ENCODE results near the gene SERPINA4.
"Not testable (repeated sequence)": the region's sequence is repeated elsewhere in the genome, so short reads cannot be mapped to it uniquely, and the experiment has no call there.

SERPINA4 gene

DNA sequence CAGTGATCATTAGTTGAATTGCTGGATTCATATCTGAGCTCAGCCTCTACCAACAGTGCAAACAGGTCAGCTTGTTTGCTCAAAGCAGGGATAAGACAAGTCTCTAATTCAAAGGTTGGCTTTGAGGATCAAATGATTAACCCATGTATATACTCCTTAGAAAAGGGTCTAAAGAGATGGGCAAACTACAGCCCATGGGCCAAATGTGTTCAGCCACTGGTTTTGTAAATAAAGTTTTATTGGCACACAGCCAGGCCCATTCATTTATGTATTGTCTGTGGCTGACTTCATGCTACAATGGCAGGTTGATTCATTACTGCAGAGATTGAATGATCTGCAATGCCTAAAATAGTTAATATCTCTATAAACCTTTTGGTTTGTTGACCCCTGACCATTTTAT is 3.1 kb downstream of the SERPINA4 start:
- in situ Hi-C loops (cut with MboI; ENCODE audit: low sequenced_read_pairs): no loop called here

DNA sequence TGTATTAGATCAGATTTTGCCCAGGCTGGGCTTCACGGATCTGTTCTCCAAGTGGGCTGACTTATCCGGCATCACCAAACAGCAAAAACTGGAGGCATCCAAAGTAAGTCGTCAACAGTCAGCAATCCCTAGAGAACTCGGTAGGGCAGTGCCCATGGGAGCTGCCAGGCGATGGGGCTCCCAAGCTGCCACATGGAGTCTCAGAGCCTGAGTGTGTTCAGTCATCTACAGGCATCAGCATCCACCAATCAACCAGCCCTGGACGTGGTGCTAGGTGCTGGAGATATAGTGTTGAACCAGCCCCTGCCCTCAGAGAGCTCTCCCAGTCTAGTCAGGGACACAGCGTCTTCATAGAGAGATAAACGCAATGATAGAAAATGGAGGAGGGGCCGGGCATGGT is 6.9 kb downstream of the SERPINA4 start:
- in situ Hi-C loops (cut with MboI; ENCODE audit: low sequenced_read_pairs): no loop called here

DNA sequence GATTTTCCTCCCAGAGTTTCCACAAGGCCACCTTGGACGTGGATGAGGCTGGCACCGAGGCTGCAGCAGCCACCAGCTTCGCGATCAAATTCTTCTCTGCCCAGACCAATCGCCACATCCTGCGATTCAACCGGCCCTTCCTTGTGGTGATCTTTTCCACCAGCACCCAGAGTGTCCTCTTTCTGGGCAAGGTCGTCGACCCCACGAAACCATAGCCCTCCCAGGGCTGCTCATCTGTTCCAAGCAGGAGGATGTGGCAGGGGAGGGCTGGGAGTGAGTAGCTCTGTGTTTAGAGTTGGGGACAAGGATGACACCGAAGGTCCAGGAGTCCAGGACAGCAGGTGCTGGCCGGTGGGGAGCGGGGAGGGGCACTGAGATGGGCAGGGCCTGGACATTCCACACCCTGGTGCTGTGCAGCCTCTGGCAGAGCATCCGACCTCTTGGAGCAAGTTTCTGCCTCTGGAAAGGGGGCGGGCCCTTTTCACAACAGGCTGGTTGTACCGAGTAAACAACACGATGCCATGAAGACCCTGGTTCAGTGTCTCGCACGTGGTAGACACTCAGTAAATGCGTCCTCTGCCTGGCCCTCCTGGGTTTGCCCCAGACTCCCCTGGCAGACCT is 8.2 kb downstream of the SERPINA4 start:
- in situ Hi-C loops (cut with MboI; ENCODE audit: low sequenced_read_pairs): no loop called here

DNA sequence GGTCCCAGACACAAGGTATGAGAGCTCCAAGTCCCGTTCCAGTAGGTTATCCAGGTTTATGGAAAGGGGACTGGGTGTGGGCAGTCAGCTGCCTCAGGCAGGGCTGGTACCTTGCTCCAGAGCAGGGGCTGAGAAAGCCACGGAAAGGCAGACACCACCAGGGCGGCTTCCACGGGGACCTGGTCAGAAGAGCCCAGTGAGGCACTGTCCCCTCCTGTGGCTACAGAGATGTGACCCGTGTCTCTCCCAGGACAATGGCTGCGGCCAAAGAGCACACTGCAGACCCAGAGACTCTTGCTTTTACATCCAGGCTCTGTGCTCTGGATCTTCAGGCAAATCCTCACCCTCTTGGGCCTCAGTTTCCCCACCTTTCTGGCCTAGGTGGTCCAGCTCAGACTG is 8.8 kb downstream of the SERPINA4 start:
- in situ Hi-C loops (cut with MboI; ENCODE audit: low sequenced_read_pairs): no loop called here

DNA sequence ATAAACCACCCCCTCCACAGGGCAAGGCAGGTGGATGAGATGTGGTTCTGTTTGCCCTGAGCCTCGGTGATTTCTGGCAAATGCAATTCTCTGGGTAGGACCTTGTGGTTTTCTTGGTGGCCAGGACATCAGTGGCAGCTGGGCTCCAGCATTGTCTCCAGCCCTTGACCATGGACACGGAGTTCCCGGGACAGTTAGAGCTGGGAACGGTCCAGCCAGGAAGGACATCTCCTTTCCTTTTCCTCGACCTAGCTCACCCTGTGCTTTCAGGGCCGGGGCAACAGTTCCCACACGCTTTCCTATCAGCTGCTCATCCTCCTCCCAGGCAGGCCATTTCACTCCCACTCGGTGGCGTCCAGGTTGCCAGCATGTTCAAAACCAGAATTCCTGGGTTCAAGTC is 9.2 kb downstream of the SERPINA4 start:
- in situ Hi-C loops (cut with MboI; ENCODE audit: low sequenced_read_pairs): no loop called here

DNA sequence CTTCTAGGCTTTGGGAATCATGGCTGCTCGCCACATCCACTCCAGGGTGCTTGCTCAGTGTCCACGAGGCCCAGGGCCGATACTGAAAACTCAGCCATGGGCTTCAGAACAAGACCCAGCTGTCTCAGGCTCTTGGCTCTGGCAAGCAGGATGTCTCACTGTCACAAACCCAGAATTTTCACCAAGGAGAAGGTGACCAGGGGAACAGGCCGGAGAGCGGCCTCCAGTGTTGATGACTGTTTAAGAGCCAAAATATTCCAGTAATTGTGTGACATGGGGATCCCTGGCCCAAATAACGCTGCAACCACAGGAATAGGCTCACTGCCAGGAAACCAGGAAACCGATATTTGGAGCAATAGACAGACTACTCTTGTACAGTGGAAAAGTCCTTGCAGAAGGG is 10.2 kb downstream of the SERPINA4 start:
- in situ Hi-C loops (cut with MboI; ENCODE audit: low sequenced_read_pairs): no loop called here

- in situ Hi-C loops (cut with MboI; ENCODE audit: low sequenced_read_pairs): no loop called here
Measured at GRCh38 chr14:94571950-94572349, 10.7 kb downstream of the SERPINA4 start.

DNA sequence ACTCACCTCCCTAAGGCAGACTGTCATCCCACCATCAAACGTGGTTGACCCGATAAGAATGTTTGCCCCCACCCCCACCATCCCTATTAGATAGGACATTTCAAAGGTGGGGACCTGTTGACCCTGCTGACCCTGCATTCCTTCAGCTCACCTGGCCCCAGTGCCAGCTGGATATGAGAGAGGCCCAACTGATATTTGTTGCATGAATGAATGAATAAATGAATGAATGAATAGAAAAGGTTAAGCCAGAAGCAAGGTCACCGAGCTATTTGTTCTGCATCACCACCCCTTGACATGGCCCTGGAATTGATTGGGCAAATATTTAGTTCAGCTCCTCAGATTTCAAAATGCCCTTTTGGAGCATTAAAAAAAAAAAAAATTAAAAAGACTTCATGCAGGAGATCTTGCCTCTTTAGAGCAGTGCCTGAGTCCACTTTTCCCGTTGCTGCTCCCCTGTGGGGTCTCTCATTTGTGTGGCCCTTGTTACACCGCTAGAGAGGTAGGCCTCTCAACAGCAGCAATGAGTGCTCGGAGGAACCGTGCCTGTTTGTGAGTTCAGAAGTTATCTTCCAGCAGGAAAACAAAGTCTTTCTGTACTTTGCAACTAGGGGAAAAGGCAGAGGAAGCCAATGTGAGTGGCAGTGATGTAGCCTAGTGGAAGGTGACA is 11.5 kb downstream of the SERPINA4 start:
- in situ Hi-C loops (cut with MboI; ENCODE audit: low sequenced_read_pairs): no loop called here

DNA sequence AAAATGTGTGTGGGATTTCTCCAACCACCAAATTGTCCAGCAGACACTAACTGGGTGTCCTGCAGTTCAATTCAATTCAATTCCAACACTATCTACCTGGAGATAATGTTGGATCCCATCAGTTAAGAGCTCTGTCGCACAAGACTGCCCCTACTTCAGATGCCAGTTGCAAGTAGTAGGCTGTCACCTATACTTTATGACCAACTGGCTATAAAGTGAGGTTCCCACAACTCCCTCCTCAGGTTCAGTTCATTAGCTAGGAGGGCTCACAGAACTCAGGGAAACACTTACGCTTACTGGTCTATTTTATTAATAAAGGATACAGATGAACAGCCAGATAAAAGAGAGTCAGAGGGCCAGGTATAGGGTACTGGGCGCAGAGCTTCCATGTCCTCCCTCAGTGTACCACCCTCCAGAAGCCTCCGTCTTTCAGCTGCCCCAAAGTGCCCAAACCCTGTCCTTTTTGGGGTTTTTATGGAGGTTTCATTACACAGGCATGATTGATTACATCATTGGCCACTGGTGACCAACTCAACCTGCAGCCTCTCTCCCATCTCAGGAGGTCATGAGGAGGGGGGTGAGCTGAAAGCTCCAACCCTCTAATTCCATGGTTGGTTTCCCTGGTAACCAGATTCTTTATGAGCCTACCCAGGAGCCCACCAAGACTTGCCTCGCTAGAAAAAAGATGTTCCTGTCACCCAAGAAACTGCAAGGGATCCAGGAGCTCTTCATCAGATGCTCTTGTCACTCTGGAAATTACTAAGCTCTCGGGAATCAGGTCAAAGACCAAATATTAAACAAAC is 12.4 kb downstream of the SERPINA4 start:
- in situ Hi-C loops (cut with MboI; ENCODE audit: low sequenced_read_pairs): no loop called here

GRCh38 chr14:94574336-94574735 is 13.1 kb downstream of the SERPINA4 start:
- in situ Hi-C loops (cut with MboI; ENCODE audit: low sequenced_read_pairs): no loop called here

- in situ Hi-C loops (cut with MboI; ENCODE audit: low sequenced_read_pairs): no loop called here
Measured at GRCh38 chr14:94575730-94576585, 14.7 kb downstream of the SERPINA4 start.

DNA sequence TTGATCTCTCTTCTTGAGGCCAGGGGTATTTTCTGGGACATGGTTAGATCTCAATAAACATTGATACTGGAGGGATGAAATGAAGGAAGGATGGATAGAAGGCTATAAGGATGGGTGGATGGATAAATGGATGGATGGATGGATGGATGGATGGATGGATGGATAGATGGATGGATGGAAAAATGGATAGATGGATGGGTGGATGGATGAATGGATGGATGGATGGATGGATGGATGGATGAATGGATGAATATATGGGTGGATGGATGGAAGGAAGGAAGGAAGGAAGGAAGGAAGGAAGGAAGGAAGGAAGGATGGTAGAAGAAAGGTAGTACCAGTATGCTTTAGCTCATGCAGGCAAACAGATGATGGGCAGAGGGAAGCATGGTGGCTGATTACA is 16.2 kb downstream of the SERPINA4 start:
- in situ Hi-C loops (cut with MboI; ENCODE audit: low sequenced_read_pairs): not testable (repeated sequence)

GRCh38 chr14:94578712-94579111 is 17.5 kb downstream of the SERPINA4 start:
- in situ Hi-C loops (cut with MboI; ENCODE audit: low sequenced_read_pairs): no loop called here

DNA sequence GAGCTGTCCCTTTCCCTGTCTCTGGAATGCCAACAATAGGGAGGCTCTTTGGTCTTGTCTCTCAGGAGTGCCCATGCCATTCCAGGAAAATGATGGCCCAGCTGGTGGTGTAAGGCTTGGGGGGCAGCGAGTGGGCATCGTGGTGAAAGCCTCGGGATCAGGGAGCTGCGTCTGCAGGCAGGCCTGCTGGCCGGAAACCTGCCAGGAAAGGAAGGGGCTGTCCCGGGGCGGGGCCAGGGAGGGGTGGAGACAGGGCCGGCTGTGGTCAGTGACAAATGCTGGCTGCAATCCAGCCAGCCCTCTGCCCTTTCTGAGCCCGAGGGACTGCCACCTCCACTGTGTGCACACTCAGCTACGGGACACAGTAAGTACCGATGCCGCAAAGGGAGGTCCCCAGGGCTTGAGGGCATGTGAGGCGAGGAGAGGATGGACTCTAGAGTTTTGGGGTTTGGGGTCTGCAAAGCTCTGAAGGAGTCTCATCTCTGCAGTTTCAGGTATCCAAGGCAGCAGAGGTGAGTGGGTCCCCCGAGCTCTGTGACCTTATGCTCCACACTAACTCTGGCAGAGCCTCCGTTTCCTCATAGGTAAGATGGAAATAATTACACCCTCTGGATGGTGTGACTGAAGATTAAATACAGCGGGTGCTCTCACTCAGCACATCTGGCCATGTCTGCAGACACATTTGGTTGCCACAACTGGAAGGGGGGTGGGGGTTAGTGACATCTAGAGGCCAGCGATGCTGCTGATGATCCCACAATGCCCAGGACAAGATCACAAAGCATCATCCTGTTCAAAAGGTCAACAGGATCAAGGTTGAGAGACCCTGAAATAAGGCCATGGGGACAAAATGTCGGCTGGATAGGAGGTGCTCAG is 20.1 kb downstream of the SERPINA4 start, which contains the start of gene SERPINA5:
TSS of gene SERPINA5 (plus strand) at position 300 of the 873 bp plus-strand sequence. CDS start 5,937 bp downstream, outside the sequence.
- in situ Hi-C loops (cut with MboI; ENCODE audit: low sequenced_read_pairs): no loop called here

DNA sequence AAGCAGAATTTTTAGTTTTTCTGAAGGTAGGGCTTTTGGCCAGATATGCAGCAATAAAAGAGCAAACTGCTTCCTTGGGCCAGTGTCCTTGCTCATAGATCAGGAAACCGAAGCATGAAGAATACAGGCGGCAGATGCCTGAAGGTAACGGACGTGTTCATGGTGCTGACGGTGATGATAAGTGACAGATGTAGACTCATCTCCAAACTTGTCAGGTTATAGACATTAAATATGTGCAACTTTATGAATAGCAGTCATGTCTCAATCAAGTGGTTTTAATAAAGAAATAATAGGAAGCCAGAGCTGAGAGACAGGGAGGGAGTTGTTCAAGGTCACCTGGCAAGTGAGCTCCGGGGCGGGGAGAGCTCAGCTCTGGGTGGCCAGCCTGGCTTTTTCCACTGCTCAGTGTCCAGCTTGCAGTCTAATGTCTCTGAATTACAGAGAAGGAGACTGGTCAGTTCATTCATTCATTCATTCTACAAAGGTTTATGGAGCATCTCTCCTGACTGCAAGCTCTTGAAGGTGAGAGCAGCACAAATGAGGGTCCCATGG is 21.0 kb downstream of the SERPINA4 start:
- in situ Hi-C loops (cut with MboI; ENCODE audit: low sequenced_read_pairs): no loop called here

- in situ Hi-C loops (cut with MboI; ENCODE audit: low sequenced_read_pairs): no loop called here
Measured at GRCh38 chr14:94582851-94583250, 21.6 kb downstream of the SERPINA4 start.

GRCh38 chr14:94583557-94583956 is 22.3 kb downstream of the SERPINA4 start:
- in situ Hi-C loops (cut with MboI; ENCODE audit: low sequenced_read_pairs): no loop called here

DNA sequence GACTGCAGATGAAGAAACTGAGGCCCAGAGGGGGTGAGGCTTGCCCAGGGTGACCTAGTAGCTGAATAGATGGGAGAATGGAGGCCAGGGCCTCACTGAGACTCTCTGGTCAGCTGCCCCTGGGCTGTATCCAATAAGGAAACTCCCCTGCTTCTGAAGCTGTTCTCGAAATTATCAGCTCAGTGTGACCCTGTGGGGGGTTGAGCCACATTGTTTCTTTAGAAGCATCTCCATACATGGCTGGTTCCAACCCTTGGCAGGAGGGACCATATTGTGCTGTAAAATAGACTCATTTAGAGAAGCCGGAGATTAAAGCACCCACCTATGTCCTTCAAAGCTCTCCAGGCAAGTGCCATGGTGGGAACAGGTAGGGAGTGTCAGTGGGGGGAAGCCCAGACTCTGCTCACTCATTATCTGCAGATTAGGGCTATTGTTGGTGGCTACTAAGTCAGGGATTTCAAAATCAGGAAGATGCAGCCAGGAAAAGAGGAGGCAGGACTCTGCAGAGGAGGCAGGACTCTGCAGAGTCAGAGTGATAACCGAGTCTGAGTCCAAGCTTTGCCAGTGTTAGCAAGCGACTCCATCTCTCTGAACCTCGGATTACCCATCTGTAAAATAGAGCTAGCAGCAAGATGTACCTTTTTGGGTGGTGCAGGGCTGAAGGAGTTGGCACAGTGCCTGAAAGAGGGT is 23.5 kb downstream of the SERPINA4 start:
- in situ Hi-C loops (cut with MboI; ENCODE audit: low sequenced_read_pairs): no loop called here

GRCh38 chr14:94586635-94587034 is 25.4 kb downstream of the SERPINA4 start:
- in situ Hi-C loops (cut with MboI; ENCODE audit: low sequenced_read_pairs): no loop called here

All from HL-60/S4 treated with phorbol 12-myristate 13-acetate at 8.2 ng/mL for 4 days and 3 days (cell line).